ENCODE measurements around the gene KLHL29.

- TF ChIP-seq POLR2AphosphoS5 (IDR thresholded peaks at IDR 0.05; ENCODE audit: low read depth, low read length) (no peak), TAF1 (IDR thresholded peaks at IDR 0.05; ENCODE audit: low read depth, low read length) (no peak), POLR2A (IDR thresholded peaks at IDR 0.05; ENCODE audit: low read depth, low read length) (no peak), POU2F2 (IDR thresholded peaks at IDR 0.05; ENCODE audit: low read depth, low read length) (no peak), PAX5 (IDR thresholded peaks at IDR 0.05; ENCODE audit: insufficient read depth, low read length, severe bottlenecking) (no peak), SPI1 (IDR thresholded peaks at IDR 0.05; ENCODE audit: low read depth, low read length) (no peak)
Measured at GRCh38 chr2:23621616-23622015, 236.6 kb downstream of the KLHL29 start.
